GM12892 (cell line): ENCODE data around the gene DISP2.

Source experiments
- POLR2A ChIP-seq: IDR thresholded peaks from 2 replicates; pipeline ENCODE4 v1.6.1; 2011; ENCODE audit warnings: low read depth, low read length, control low read depth
- POLR2AphosphoS5 ChIP-seq: IDR thresholded peaks from 2 replicates; pipeline ENCODE4 v1.6.1; 2011; ENCODE audit warnings: low read depth, low read length, control low read depth
- TAF1 ChIP-seq: IDR thresholded peaks from 2 replicates; pipeline ENCODE4 v1.6.1; 2011; ENCODE audit warnings: low read depth, mild to moderate bottlenecking, control low read depth, low read length, borderline replicate concordance

DNA sequence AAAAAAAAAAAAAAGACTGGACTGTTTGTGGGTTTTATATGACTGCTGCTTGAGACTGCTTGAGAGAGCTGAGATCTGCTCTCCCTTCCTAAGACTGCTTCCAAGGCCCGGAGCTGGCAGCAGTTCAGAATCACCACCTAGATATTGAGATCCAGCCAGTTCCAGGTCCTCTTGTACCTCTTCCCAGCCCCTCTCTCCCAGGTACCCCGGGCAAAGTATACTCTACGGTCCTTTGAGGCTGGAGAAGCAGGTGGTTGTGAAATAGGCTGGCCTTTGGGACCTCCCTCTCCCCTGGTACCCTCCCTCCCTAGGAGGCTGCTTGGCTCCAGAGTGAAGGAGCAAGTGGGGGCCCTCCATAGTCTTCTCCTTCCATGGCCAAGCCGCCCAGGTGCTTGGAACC lies 70.2 kb downstream of the DISP2 start:
- TF ChIP-seq POLR2AphosphoS5 (no peak), POLR2A (no peak), TAF1 (no peak)
